HG03575 (cell line): ENCODE data around the gene HNMT.
"Not testable (repeated sequence)": the region's sequence is repeated elsewhere in the genome, so short reads cannot be mapped to it uniquely, and the experiment has no call there.

ENCODE experiments used
- ATAC-seq: cut with Tn5 transposase; IDR thresholded peaks from one replicate; pipeline ENCODE4 v1.9.1; 2021; ENCODE audit not compliant: unreplicated experiment, insufficient number of reproducible peaks, low FRiP score; ENCODE audit errors: extremely low read depth

Gene HNMT

DNA sequence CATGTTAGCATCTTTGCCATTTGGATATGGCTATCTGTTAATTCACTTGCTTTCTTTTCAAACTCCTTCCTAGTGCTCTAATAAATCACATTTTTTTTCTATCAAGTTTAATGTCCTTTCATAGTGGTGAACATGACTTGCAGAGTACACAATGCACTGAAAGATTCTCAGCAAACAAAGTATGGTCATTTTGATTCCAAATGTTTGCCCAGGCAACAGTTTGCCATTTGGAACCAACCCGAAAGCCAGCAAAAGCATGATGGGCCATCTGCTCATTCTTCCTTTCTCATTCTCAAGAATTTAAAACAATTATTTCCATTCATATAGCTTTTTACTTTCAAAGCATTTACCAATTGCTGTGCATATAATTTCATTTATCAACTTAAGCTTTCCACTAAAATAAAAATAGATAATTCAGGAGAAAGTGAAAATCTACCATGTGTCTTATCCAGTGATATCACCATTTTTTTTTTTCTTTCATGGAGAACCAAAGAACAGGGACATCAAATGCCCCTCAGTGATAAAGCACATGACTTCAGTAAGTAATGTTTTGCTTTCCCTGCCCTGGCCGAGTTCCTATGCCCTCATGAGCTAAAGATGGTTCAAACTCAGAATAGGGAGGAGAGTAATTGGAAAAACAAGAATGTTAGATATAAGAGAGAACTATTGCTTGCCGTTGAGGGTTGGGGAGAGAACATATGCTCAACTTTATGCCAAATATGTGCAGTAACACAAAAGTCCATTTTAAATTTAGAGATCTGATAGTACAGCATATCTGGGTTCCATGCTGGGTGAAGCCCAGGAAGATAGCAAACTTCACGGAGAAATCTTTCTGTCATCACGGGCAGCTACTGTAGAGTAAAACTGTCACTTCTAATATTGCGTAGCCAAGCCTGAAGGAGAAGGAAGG, 62.1 kb downstream of the HNMT start:
- ATAC-seq: no peak

- ATAC-seq: peak; percentile 38
Measured at GRCh38 chr2:138028538-138028937, 64.3 kb downstream of the HNMT start.

GRCh38 chr2:138029276-138029675, 65.0 kb downstream of the HNMT start:
- no peak for ATAC-seq

- peak; percentile 76 for ATAC-seq
Measured at GRCh38 chr2:138030459-138030858, 66.2 kb downstream of the HNMT start.

DNA sequence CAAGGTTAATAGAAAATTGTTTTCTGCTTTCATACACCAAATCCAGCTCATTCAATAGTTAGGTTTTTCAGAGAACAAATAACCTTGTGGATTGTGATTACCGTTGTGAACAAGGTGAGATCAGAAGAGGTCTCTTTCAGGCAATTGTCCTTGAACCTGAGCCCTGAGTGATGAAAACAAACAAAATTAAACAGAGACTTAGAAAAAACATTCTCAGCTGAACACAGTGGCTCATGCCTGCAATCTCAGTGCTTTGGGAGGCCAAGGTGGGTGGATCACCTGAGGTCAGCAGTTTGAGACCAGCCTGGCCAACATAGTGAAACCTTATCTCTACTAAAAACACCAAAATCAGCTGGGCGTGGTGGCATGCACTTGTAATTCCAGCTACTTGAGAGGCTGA, 68.1 kb downstream of the HNMT start:
- no peak for ATAC-seq

- ATAC-seq: no peak
Measured at GRCh38 chr2:138034536-138034935, 70.3 kb downstream of the HNMT start.

DNA sequence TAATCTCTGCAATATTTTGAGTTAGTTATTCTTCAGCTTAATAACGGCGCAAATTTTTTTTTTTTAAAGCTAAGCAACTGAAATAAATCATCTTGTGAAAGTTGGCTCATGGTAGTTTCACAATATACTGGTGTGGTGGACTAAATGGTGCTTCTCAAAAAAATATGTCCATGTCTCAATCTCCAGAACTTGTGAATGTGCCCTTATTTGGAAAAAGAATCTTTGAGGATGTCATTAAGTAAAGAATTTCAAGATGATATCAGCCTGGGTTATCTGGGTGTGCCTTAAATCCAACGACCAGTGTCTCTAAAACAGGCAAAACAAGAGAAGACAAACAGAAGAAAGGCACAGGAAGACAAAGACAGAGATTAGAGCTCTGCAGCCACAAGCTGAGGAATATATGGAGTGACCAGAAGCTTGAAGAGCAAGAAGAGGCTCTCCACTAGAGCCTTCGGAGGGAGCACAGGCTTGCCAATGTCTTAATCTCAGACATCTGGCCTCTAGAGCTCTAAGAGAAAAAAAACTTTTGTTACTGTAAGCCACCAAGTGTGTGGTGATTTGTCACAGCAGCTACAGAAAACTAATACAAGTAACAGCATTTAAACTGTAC, 71.4 kb downstream of the HNMT start:
- no peak for ATAC-seq

DNA sequence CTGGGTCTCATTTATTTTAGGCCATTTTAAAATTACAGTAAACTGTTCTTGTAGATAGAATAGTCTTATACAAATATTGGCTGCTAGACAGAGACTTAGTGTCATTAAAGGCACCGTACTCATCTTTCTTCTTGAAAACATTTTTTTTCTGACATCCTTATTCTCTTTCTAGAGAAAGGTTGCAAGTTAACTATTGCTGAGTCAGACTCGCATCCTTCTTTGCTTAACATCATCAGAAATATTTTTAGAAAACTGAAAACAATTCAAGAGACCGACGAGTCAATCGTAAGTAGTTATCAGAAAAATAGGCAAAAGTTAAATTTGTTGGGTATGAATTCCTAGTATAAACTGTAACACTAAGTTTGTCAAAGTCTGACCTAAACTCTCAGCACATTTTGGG, 72.2 kb downstream of the HNMT start:
- no peak for ATAC-seq

- no peak for ATAC-seq
Measured at GRCh38 chr2:138037090-138037489, 72.8 kb downstream of the HNMT start.

- no peak for ATAC-seq
Measured at GRCh38 chr2:138040616-138041015, 76.3 kb downstream of the HNMT start.

- ATAC-seq: no peak
Measured at GRCh38 chr2:138042311-138042710, 78.0 kb downstream of the HNMT start.

- ATAC-seq: not testable (repeated sequence)
Measured at GRCh38 chr2:138043588-138043987, 79.3 kb downstream of the HNMT start.

GRCh38 chr2:138058427-138058826, 94.2 kb downstream of the HNMT start:
- no peak for ATAC-seq

- no peak for ATAC-seq
Measured at GRCh38 chr2:138059487-138060300, 95.4 kb downstream of the HNMT start.

- ATAC-seq: no peak
Measured at GRCh38 chr2:138060301-138060635, 96.0 kb downstream of the HNMT start.

DNA sequence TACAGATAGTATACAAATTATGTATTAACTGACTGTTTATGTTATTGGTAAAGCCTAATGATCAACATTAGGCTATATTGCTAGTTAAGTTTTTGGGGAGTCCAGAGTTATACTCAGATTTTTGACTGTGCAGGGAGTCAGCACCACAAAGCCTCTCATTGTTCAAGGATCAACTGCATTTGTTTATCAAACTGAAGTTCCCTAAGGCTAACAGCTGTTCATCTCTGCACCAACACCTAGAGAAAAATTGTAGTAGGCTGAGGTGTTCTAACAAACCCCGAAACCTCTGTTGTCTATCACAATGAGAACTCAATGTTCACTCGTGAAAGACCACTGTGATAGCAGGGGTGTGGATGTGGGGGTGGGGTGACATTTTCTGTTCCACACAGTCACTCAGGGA, 97.7 kb downstream of the HNMT start:
- ATAC-seq: no peak

DNA sequence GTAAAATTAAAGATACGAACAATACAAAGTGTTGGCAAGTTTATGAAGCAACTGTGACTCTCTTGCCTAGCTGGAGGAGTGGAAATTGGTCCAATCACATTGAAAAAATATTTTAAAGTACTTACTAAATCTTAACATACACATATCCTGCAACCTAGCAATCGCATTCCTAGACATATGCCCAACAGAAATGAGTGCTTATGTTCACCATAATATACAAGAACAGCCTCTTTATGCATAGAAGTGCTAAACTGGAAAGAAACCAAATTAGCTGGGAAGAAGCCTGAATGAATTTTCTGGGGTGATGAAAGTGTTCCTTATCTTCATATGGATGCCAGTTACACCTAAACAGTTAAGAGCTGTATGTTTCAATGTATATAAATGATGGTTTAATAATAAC, 98.9 kb downstream of the HNMT start:
- no peak for ATAC-seq
